PC-3 (cell line): ENCODE results near the gene FAXC. TPM values are rescaled to one million over a fixed set of nuclear protein-coding genes. Genes with fewer than 3 reads are reported as not detected.

Source experiments
- ATAC-seq: fragments of 200-7000 bp; cut with Tn5 transposase; 2 replicates; pipeline ENCODE4 v1.9.1; 2020; ENCODE audit warnings: mild to moderate bottlenecking, moderate library complexity
- BruUV-seq: library from RNA; stranded (reverse); fragments of 400-500 nt; replicated peaks from 2 replicates; lab custom pipeline; 2021; lab: Mats Ljungman, UMichigan
- CTCF ChIA-PET: fragments of 300-600 bp; sonication (Branson Sonifier 250); formaldehyde crosslinking; loops from one replicate; lab custom pipeline; 2022; ENCODE audit warnings: antibody characterized with exemption; lab: Charles Lee
- POLR2A ChIA-PET: fragments of 300-600 bp; sonication (Branson Sonifier 250); formaldehyde crosslinking; loops from one replicate; lab custom pipeline; 2022; ENCODE audit warnings: antibody characterized with exemption; ENCODE audit not compliant: unreplicated experiment; lab: Charles Lee
- DNase-seq: peaks from one replicate; pipeline ENCODE4 v3.0.0-alpha.2; 2015
- H2AFZ ChIP-seq: fragments of 300-600 bp; sonication (generic); 2 replicates; pipeline ENCODE4 v1.6.0; 2016; ENCODE audit warnings: antibody characterized with exemption, low read length
- H3F3A ChIP-seq: fragments of 300-600 bp; sonication (generic); one replicate; pipeline ENCODE4 v1.6.0; 2017; ENCODE audit warnings: antibody characterized with exemption, low read length, control low read depth, mild to moderate bottlenecking; ENCODE audit not compliant: unreplicated experiment
- H3K27ac ChIP-seq: fragments of 300-600 bp; sonication (generic); 2 replicates; pipeline ENCODE4 v1.5.1; 2016; ENCODE audit warnings: mild to moderate bottlenecking, low read length
- H3K27me3 ChIP-seq: fragments of 300-600 bp; sonication (generic); 2 replicates; pipeline ENCODE4 v1.6.1; 2016; ENCODE audit warnings: low read length, mixed read lengths
- H3K36me3 ChIP-seq: fragments of 300-600 bp; sonication (generic); 2 replicates; pipeline ENCODE4 v1.6.1; 2016; ENCODE audit warnings: low read depth, mixed run types, low read length, mixed read lengths
- H3K4me1 ChIP-seq: fragments of 300-600 bp; sonication (generic); 2 replicates; pipeline ENCODE4 v1.5.1; 2016; ENCODE audit warnings: low read length; ENCODE audit not compliant: insufficient read depth
- H3K4me2 ChIP-seq: fragments of 300-600 bp; sonication (generic); 2 replicates; pipeline ENCODE4 v1.6.0; 2016; ENCODE audit warnings: low read length
- H3K4me3 ChIP-seq: fragments of 300-600 bp; sonication (generic); 2 replicates; pipeline ENCODE4 v1.5.1; 2016; ENCODE audit warnings: mild to moderate bottlenecking, low read length, mixed read lengths
- H3K79me2 ChIP-seq: fragments of 300-600 bp; sonication (generic); 2 replicates; pipeline ENCODE4 v1.6.1; 2017; ENCODE audit warnings: low read length, mixed read lengths
- H3K9ac ChIP-seq: fragments of 300-600 bp; sonication (generic); 2 replicates; pipeline ENCODE4 v1.6.0; 2016; ENCODE audit warnings: mild to moderate bottlenecking, low read length
- H3K9me2 ChIP-seq: fragments of 300-600 bp; sonication (generic); replicated peaks from 2 replicates; pipeline ENCODE4 v1.6.1; 2016; ENCODE audit warnings: mixed run types, low read length, mixed read lengths
- H3K9me3 ChIP-seq: fragments of 300-600 bp; sonication (generic); 2 replicates; pipeline ENCODE4 v1.6.1; 2016; ENCODE audit warnings: low read length, mixed read lengths
- H4K20me1 ChIP-seq: fragments of 300-600 bp; sonication (generic); 2 replicates; pipeline ENCODE4 v1.6.1; 2016; ENCODE audit warnings: low read length, mixed read lengths
- CTCF ChIP-seq: fragments of 300-600 bp; sonication (generic); conservative IDR thresholded peaks from 2 replicates; pipeline ENCODE4 v1.5.1; 2017; ENCODE audit warnings: antibody characterized with exemption, low read depth, mild to moderate bottlenecking, low read length
- EZH2 ChIP-seq: fragments of 300-600 bp; sonication (generic); IDR thresholded peaks from one replicate; pipeline ENCODE4 v1.6.1; 2017; ENCODE audit warnings: antibody characterized with exemption, mild to moderate bottlenecking, low read length; ENCODE audit not compliant: unreplicated experiment
- EZH2phosphoT487 ChIP-seq: fragments of 300-600 bp; sonication (generic); IDR thresholded peaks from 2 replicates; pipeline ENCODE4 v1.6.1; 2018; ENCODE audit warnings: mild to moderate bottlenecking, antibody characterized with exemption, low read length, borderline replicate concordance
- intact Hi-C: fragments of 100-400 bp; cut with micrococcal nuclease; formaldehyde crosslinking; loops from 2 replicates; pipeline ENCODE4 v1.9.0; 2023
- total RNA-seq: library from RNA; depleted of rRNA; stranded (reverse); fragments of >200 nt; gene quantifications from 2 replicates; pipeline ENCODE4 v1.2.3, GENCODE V29; 2014

Gene FAXC
- total RNA-seq, 1 experiment from 2014 or later = 3.9 TPM

GRCh38 chr6:99334526-99335127, 14.8 kb downstream of the FAXC start:
- no peak overlapping the region for H3K4me2 ChIP-seq
- H3K4me3 ChIP-seq = no peak overlapping the region
- peak overlapping the region; percentile 22; the same call in 1 of the 2 replicates for H2AFZ ChIP-seq
- CTCF ChIA-PET = interaction anchor here (0.6 to 1.0 kb wide), 7 partner anchors 10 to 60 kb away, joined by 3 to 5 read pairs (median 3); partner anchors contain the start of gene COQ3
- H3K36me3 ChIP-seq = no peaks in the 10 kb centered on the region
- TF ChIP-seq CTCF (peak; percentile 75), EZH2phosphoT487 (no peak)
- no peaks in the 10 kb centered on the region for H3K27me3 ChIP-seq
- no peaks in the 10 kb centered on the region for H3K4me1 ChIP-seq
- no peaks in the 10 kb centered on the region for H3K9me3 ChIP-seq
- ATAC-seq (peak; percentile 79), DNase-seq (peak; percentile 64)
- H3K9me2 ChIP-seq = no peaks in the 10 kb centered on the region
- intact Hi-C loops = loop anchor here (1.0 kb wide), 2 partner anchors 16 to 92 kb away; no protein-coding TSS in a partner anchor
- BruUV-seq = no TSS peak
- POLR2A ChIA-PET = no interaction called here
- H3F3A ChIP-seq = no peaks in the 10 kb centered on the region
- H3K9ac ChIP-seq = no peak overlapping the region
- no peaks in the 10 kb centered on the region for H3K79me2 ChIP-seq
- no peaks in the 10 kb centered on the region for H4K20me1 ChIP-seq
- H3K27ac ChIP-seq = no peak overlapping the region

GRCh38 chr6:99333068-99333467, 16.4 kb downstream of the FAXC start:
- Histone ChIP-seq H3K36me3 (no peaks in the 10 kb centered on the region), H3K27me3 (no peaks in the 10 kb centered on the region), H3K79me2 (no peaks in the 10 kb centered on the region), H4K20me1 (no peaks in the 10 kb centered on the region), H3K9ac (no peak overlapping the region), H3K9me2 (no peaks in the 10 kb centered on the region), H3K27ac (no peak overlapping the region), H2AFZ (no peak overlapping the region), H3K4me1 (no peaks in the 10 kb centered on the region), H3K4me2 (no peak overlapping the region), H3K9me3 (no peaks in the 10 kb centered on the region), H3K4me3 (no peak overlapping the region), H3F3A (no peaks in the 10 kb centered on the region)
- TF ChIP-seq EZH2 (no peak), CTCF (no peak), EZH2phosphoT487 (no peak)
- intact Hi-C loops = no loop called here
- no TSS peak for BruUV-seq
- POLR2A ChIA-PET = interaction anchor here (0.6 kb wide), 1 partner anchor 45 kb away, joined by 3 read pairs; no protein-coding TSS in a partner anchor
- no peak for ATAC-seq
- CTCF ChIA-PET = no interaction called here
- DNase-seq = no peak

- no peaks in the 10 kb centered on the region for H3F3A ChIP-seq
- no peaks in the 10 kb centered on the region for H3K9me2 ChIP-seq
- no peaks in the 10 kb centered on the region for H3K36me3 ChIP-seq
- no peaks in the 10 kb centered on the region for H4K20me1 ChIP-seq
- no TSS peak for BruUV-seq
- no peak overlapping the region for H3K4me3 ChIP-seq
- no peaks in the 10 kb centered on the region for H3K9me3 ChIP-seq
- no peak overlapping the region for H2AFZ ChIP-seq
- H3K79me2 ChIP-seq = no peaks in the 10 kb centered on the region
- CTCF ChIA-PET = no interaction called here
- no peaks in the 10 kb centered on the region for H3K4me1 ChIP-seq
- no peak for TF ChIP-seq CTCF
- no peak for TF ChIP-seq EZH2phosphoT487
- no peak for TF ChIP-seq EZH2
- DNase-seq (no peak), ATAC-seq (no peak)
- no peak overlapping the region for H3K27ac ChIP-seq
- H3K9ac ChIP-seq = no peak overlapping the region
- no peaks in the 10 kb centered on the region for H3K27me3 ChIP-seq
- H3K4me2 ChIP-seq = no peak overlapping the region
- POLR2A ChIA-PET = no interaction called here
- intact Hi-C loops = no loop called here
Measured at GRCh38 chr6:99331531-99331930, 17.9 kb downstream of the FAXC start.
